Measurements from ENCODE around the gene CFLAR.
"Not testable (repeated sequence)": the region's sequence is repeated elsewhere in the genome, so short reads cannot be mapped to it uniquely, and the experiment has no call there.

The CFLAR gene

DNA sequence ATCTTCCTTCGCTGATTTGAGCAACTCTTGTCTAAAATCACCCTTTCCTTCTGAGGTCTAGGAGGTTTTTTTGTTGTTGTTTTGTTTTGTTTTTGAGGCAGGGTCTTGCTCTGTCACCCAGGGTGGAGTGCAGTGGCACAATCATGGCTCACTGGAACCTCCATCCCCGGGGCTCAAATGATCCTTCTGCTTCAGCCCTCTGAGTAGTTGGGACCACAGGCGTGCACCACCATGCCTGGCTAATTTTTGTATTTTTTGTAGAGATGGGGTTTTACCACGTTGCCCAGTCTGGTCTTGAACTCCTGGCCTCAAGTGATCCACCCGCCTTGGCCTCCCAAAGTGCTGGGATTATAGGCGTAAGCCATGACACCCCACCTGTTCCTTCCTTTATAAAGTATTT lies 68.3 kb downstream of the CFLAR start:
- not testable (repeated sequence) for DNase-seq

DNA sequence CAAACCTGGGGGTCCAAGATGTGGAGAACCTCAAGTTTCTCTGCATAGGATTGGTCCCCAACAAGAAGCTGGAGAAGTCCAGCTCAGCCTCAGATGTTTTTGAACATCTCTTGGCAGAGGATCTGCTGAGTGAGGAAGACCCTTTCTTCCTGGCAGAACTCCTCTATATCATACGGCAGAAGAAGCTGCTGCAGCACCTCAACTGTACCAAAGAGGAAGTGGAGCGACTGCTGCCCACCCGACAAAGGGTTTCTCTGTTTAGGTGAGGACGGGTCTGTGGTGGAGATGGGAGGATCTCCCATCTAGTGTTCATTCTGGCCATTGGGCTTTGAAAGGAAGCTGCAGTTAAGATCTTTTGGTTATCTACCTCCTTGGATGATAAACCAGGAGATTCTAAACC lies 69.9 kb downstream of the CFLAR start:
- DNase-seq: no peak

DNA sequence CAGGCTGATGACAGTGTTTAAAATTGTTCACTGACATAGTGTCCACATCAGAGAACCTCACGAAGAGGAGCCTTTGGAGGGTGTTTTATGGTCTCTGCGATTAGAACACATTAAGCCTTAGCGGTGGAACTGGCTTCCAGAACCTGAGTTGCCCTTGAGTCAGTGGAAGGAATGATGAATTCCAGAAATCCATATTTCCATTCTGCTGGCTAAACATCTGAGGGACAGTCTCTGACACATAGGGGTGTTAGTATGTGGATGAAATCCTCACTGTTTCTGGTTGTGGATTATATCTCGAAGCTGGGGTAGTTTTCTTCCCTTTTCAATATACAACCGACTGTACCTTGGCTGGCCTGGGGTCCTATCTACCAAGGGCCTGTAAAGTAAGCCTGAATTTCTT lies 71.0 kb downstream of the CFLAR start:
- no peak for DNase-seq

DNA sequence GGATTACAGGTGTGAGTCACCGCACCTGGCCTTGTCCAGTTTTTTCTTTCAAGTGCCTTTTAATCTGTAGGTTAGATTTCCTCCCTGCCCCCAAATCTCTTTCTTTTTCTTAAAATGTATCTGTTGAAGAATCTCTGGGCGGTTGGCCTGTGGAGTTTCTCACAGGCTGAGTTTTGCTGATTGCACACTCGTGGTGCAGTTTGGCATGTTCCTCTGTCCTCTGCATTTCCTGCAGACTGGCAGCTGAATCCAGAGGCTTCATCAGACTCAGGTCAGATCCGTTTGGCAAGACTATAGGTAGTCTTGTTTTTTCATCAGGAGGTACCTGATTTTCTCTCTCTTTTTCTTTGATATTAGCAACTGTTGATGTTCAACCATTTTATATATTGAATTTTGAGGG lies 72.5 kb downstream of the CFLAR start:
- DNase-seq: no peak

DNA sequence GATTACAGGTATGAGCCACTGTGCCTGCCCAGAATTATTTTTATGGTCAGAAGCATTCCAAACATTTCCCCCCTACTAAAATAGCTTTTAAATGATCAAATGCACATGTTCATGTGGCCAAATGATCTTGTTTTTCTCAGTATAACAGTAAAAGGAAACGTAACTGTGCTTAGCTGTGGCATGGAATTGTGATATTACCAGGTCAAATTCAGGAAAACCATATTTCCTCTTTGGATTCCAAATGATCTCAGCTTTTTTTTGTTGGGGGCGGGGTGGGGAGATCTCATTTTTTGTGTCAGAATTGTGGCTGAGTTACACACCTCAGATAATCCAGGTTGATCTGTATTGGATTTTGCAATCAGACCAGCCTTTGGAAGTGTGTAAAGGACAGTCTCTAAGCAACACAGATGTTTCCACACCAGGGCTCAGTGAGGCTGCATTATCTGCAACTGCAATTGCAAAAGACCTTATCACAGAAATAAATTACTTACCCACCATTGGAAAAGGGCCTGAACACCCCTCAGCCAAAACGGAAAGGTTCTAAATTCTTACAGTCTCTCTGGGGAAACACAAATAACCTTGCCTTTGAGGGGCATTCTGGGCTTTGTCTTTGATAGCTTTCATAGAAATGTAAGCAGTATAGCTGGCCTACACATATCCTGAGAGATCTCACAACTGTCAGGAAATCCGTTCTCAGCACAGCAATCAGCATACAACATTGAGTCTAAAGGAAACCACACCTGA lies 75.3 kb downstream of the CFLAR start:
- DNase-seq: peak; percentile 60

DNA sequence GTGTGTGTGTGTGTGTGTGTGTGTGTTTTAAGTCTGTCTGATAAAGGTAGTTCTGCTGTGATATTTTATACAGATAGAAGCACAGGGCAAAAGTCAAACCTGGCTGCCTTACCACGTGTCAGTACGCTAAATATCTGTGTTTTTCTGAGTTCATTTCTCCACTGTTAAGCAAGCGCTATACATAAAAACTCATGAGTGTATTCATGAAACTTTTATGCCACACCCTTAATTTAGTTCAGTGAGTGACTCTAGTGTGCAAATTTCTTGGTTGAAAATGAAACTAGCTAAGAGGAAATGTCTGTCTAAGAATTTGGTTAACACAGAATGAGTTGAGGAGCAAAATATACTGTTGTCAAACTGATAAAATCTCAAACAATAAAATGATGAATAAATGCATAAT lies 78.1 kb downstream of the CFLAR start:
- peak; percentile 58 for DNase-seq

DNA sequence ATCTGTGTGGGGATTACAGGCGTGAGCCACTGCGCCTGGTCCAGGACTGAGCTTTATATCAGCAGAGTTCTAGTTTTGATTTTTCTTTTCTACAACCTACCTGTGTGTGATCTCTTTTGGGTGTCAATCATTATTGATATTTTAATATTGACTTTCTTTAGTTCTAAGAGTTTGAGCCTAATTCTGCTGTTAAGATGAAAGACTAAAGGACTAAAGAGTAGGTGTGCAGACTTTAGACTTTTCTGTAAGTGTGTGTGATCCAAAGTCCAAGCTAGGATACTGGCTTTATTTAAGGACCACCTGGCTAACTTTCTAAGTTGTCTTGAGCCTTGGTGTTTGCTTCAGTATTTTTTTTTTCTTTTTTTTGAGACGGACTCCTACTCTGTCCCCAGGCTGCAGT lies 79.4 kb downstream of the CFLAR start:
- no peak for DNase-seq

DNA sequence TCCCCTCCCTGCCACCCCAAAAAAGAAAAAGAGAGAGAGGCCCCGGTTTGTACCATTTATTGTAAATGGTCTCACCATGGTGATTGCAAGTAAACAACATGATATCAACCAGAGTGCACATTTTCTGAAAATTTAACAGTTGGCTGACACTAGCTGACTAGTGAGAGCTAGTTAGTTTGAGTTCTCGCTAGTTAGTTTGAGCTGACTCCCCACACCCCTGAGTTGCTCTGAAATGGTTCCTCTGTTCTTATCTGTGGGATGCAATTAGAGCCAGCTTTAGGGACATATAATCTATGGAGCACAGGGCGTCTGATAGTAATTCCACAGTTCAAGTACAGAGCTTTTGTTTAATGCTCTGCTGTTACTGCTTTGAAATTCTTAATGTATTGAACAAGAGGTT lies 80.0 kb downstream of the CFLAR start:
- no peak for DNase-seq

DNA sequence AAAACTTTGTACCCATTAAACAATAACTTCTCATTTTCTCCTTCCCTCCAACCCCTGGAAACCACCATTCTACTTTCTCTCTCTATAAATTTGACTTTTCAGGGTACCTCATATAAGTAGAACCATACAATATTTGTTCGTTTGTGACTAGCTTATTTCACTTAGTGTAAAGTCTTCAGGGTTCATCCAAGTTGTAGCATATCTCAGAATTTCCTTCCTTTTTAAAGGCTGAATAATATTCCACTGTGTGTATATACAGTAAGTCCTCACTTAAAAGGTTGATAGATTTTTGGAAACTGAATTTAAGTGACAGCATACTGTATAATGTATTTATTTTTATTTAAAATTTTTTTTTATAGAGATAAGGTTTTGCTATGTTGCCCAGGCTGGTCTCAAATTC lies 80.8 kb downstream of the CFLAR start:
- DNase-seq: no peak

DNA sequence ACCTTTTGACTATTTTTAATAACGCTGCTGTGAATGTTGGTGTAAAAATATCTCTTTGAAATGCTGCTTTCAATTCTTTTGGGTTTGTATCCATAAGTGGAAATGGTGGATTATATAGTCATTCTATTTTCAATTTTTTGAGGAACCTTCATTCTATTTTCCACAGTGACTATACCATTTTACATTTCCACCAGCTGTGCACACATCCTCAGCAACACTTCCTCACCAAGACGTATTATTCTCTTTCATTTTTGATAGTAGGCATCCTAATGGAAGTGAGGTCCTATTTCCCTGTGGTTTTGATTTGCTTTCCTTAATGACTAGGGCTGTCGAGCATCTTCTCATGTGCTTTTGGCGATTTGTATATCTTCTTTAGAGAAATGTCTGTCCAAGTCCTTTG lies 81.8 kb downstream of the CFLAR start:
- DNase-seq: no peak

DNA sequence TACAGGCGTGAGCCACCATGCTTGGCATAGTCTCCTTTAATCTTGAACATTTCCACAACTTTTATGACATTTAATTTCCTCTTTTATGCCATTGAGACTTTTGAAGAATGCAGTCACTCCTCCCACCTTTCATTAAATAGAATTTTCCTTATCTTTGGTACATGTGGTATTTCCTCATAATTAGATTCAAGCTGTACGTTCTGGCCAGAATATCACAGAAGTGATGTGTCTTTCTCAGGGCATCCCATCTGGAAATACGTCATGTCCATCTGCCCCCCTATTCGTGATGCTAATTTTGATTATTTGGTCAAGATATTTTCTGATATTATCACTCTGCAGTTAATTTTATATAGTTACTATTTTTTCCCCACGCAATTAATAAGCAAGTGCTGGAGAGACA lies 83.9 kb downstream of the CFLAR start:
- DNase-seq: no peak

DNA sequence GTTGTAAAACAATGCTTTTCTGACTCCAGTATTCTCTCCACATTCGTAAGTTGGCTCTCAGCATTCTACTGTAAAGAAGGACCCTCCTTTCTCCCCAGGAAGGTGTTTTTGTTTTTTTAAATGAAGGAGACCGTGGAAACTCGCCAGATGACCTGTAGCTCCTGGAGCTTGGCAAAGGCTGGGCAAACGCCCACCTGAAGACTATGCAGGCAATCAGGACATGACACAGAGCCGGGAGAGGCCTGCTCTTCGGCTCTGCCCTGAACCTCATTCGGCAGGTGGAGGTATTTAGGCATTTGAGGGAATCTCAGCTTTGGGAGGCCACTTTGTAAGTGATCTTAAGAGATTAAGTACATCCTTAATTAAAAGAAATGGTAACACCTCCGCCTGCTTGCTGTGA lies 84.4 kb downstream of the CFLAR start:
- no peak for DNase-seq

DNA sequence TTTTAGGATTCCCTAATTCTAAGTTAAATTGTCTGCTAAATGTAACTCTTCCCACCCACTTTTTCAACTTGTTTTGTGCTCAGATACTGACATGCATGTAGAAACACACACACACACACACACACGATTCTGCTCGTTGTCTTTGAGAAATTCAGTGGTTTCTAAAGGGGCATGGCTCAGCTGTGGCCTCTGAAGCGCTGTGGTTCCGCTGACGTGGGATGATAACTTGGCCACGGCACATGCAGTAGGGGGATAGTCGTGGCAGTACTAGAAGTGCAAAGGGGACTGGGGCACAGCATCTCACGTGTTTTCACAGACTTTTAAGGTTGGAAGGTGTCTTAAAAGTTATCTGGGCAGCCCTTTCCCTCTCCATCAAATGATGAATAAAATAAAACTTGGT lies 85.4 kb downstream of the CFLAR start:
- DNase-seq: no peak

DNA sequence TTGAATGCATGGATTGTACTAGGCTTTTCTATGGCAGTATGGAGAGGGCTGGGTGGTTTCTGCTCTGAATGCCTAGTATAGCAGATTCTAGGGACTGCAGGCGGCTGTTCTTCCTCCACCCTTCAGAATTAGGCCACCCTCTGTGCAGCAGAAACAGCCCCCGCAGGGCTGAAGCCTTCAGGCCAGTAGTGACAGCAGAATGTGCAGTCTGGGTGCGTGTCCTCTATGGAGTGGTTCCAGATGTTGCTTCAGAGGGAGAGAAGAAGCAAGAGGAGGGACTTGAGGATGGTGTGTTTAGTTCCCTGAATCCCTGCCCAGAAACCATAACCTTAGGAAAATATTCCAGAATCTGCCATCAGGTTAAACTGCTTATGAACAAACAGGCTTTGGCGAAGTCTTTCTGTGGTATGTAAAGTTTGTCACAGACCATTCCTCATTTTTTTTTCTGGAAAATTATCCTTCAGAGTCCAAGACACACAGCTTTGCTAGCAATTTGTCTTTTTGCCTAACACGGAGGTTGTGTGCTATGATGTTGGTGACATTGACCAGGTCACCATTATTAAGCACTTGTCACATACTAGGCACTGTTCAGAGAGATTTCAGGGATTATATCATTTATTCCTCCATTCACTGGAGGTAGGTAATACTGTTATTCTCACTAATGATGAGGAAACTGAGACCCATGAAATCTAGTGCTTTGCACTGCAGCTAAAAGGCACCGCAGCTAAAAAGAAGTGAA lies 88.1 kb downstream of the CFLAR start:
- no peak for DNase-seq

DNA sequence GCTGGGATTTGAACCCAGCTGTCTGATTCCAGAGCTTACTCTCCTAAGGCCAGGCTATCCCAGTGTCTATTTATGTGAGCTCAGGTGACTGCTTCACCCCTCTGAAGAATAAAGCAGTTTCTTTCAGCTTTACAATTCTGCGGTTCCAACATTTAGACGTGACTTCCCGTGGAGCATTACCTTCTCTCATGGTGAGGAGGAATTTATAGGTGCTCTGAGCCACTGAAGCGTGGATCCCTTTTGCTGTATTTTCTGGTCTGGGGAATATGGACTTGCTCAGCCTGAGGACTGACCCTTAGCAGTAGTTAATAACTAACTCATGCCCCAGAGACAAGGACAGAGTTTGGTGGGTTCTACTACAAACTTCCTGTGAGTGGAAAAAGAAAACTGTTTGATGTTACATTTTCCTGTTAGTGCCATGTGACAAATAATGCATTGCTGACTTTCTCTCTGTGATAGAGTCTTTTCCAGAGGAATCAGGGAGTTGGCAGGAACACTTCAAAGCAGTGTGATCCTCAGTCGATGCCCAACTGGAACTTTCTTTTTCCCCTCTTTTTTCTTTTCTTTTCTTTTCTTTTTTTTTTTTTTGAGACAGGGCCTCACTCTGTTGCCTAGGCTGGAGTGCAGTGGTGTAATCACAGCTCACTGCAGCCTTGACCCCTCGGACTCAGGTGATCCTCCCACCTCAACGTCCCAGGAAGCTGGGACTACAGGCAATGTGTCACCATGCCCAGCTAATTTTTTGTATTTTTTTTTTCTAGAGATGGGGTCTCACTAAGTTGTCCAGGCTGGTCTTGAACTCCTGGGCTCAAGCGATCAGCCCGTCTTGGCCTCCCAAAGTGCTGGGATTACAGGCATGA lies 88.9 kb downstream of the CFLAR start:
- no peak for DNase-seq

DNA sequence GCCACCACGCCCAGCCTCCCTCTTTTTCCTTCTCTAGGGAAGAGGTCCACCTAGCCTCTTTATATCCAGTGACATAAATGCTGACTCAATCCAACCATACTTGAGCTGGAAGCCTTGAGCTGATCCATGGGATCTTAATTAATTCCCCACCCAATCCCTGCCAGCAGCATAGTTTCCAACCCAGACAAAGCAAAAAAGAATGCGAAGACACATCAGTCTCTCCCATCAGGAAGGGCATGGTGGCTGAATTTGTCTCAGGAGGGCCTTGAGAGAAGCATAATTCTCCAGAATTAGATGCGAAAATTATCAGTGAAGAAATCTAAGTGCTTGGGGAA lies 89.5 kb downstream of the CFLAR start:
- no peak for DNase-seq

DNA sequence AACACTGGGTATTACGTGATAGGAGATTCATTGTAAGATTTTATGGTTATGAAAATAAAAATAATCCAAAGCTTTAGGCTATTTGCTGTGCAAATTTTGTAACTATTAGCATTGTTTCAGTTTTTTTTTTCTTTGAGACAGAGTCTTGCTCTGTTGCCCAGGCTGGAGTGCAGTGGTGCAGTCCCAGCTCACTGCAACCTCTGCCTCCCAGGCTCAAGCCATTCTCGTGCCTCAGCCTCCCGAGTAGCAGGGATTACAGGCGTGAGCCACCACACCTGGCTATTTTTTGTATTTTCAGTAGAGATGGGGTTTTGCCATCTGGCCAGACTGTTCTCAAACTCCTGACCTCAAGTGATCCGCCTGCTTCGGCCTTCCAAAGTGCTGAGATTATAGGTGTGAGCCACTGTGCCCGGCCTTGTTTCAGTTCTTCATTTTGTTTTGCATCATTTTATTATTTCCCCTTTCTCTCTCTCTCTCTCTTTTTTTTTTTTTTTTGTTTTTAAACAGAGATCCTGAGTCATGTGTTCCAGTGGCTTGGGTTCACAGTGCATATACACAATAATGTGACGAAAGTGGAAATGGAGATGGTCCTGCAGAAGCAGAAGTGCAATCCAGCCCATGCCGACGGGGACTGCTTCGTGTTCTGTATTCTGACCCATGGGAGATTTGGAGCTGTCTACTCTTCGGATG lies 92.7 kb downstream of the CFLAR start:
- no peak for DNase-seq

DNA sequence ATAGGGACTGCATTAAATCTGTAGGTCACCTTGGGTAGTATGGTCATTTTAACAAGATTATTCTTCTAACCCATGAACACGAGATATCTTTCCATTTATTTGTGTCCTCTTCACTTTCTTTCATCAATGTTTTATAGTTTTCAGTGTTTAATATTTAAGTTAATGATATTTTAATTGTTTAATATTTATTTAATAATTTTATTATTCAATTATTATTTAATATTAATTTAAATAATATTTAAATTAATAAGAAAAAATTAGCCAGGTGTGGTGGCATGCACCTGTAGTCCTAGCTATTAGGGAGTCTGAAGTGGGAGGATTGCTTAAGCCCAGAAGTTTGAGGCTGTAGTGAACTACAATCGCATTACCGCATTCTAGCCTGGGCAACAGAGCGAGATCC lies 100.0 kb downstream of the CFLAR start:
- DNase-seq: no peak

DNA sequence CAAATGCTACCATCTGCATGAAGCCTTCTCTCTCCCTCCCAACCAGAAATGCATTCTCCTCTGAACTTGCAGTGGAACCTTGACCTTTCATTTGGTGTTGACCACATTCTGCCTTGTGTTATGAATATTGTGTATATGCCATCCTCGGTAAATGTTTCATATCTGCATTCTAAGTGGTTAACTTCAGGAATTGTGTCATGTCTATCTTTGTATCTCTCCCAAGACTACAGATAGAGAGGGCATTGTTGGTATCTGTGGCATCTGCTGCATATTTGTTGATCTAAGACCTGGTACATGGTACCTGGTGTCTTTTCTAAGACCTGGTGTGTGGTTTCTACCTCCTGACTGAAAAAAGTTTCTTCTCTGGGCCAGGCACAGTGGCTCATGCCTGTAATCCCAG lies 101.0 kb downstream of the CFLAR start:
- no peak for DNase-seq

DNA sequence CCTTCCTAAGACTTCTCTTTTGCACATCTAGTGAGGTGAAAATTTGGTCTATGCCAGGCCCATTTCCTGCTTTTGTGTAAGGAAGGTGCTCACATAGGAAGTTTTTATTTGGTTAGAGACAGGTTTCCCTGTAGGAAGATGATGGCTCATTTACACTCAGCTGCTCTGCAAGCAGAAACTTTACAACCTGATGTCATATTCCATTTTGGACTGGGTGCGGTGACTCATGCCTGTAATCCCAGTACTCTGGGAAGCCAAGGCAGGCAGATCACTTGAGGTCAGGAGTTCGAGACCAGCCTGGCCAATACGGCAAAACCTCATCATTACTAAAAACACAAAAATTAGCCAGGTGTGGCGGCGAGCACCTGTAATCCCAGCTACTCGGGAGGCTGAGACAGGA lies 102.8 kb downstream of the CFLAR start:
- no peak for DNase-seq

DNA sequence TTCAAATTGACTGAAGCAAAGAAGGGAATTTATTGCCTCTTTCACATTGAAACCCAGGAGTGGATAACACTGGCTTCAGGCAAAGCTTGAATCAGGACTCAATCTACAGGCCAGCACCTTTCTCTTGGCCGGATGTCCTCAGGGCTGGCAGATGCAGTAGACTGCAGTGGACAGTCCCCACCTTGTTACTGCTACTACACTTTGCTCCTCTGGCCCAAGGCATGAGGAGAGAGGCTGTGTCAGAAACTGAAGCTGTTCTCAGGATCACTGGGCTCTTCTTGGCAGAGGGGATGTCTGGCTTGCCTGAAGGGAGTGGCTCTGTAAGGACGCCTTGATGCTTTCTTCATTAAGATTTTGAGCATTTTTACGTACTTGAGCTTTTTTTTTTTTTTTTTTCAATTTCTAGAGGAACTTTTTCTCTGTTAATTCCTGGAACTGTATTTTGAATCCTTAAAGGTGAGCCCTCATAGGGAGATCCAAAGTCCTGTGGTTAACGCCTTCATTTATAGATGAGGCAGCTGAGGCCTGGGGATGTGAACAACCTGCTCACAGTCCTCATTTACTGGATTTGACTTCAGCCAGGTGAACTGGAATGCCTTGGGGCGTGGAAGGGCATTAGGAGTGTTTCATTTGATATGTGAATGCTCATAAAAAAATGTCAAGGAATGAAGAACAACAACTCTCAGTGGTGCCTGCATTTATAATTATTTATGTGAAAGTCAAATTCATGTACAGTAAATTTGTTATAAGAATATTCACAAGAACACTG lies 103.5 kb downstream of the CFLAR start:
- no peak for DNase-seq

DNA sequence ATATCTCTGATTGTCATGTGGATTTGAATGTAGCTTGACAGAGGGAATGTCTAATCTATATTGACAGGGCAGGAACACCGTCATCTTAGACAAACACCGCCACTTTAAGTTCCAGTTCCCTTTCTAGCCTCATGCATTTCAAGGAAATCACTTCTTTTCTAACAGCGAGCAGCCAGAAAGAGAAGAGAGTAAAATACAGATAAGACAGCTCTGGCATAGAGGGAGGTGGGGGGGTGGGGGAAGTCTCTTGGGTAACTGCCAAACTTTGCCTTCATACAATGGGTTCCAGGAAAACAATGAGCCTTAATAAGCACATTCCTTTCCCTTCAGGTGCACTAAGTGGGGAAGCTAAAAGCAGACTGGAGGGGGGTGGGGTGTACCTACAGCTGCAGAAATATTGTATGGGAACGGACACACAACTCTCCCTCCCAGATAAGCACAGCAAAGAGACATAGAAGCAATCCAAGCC lies 104.2 kb downstream of the CFLAR start:
- DNase-seq: no peak
